DND-41 (cell line): Measurements from ENCODE around the gene IER2.

Source experiments
- ATAC-seq: fragments of 200-7000 bp; cut with Tn5 transposase; 3 replicates; pipeline ENCODE4 v1.9.1; 2021; ENCODE audit warnings: low read depth; ENCODE audit not compliant: insufficient read depth
- DNase-seq: peaks from one replicate; pipeline ENCODE4 v3.0.0-alpha.2; 2020
- H2AFZ ChIP-seq: 2 replicates; pipeline ENCODE4 v1.6.0; 2012; ENCODE audit warnings: low read depth, low read length
- H3K27ac ChIP-seq: 2 replicates; pipeline ENCODE4 v1.5.1; 2012; ENCODE audit warnings: low read length, inconsistent platforms
- H3K27me3 ChIP-seq: fragments of 200-600 bp; sonication (generic); 2 replicates; pipeline ENCODE4 v1.6.0; 2012; ENCODE audit warnings: low read length, mild to moderate bottlenecking, inconsistent platforms; ENCODE audit not compliant: insufficient read depth, poor library complexity
- H3K36me3 ChIP-seq: 2 replicates; pipeline ENCODE4 v1.5.1; 2012; ENCODE audit warnings: low read length, inconsistent platforms; ENCODE audit not compliant: insufficient read depth
- H3K4me1 ChIP-seq: 2 replicates; pipeline ENCODE4 v1.5.1; 2012; ENCODE audit warnings: mild to moderate bottlenecking, low read length; ENCODE audit not compliant: insufficient read depth
- H3K4me2 ChIP-seq: 2 replicates; pipeline ENCODE4 v1.6.0; 2012; ENCODE audit warnings: mild to moderate bottlenecking, moderate library complexity, low read length, inconsistent platforms; ENCODE audit not compliant: insufficient read depth
- H3K4me3 ChIP-seq, 2 experiments: fragments of 200-600 bp in 1 of 2; shearing (Covaris generic) in 1 of 2; 2 replicates each; pipeline ENCODE4 v1.5.1; 2012 to 2016; ENCODE audit warnings: inconsistent platforms in 2 of 2, low read length in 2 of 2, mild to moderate bottlenecking in 2 of 2, low read depth in 1 of 2, moderate library complexity in 1 of 2
- H3K79me2 ChIP-seq: 2 replicates; pipeline ENCODE4 v1.6.0; 2012; ENCODE audit warnings: low read length, inconsistent platforms; ENCODE audit not compliant: insufficient read depth
- H3K9ac ChIP-seq: 2 replicates; pipeline ENCODE4 v1.6.0; 2012; ENCODE audit warnings: low read depth, mild to moderate bottlenecking, inconsistent platforms, low read length, moderate library complexity
- H3K9me3 ChIP-seq: 2 replicates; pipeline ENCODE4 v1.5.1; 2012; ENCODE audit warnings: low read length, moderate library complexity, mild to moderate bottlenecking, inconsistent platforms; ENCODE audit not compliant: insufficient read depth, severe bottlenecking
- H4K20me1 ChIP-seq: 2 replicates; pipeline ENCODE4 v1.6.0; 2012; ENCODE audit warnings: low read length; ENCODE audit not compliant: insufficient read depth
- EZH2 ChIP-seq: IDR thresholded peaks from 3 replicates; pipeline ENCODE4 v1.6.1; 2012; ENCODE audit warnings: borderline replicate concordance, low read depth, mild to moderate bottlenecking, moderate library complexity, low read length, inconsistent platforms; ENCODE audit not compliant: severe bottlenecking
- TF ChIP-seq, protein P1 (sequence below): IDR thresholded peaks from 2 replicates; pipeline ENCODE4 v1.5.1; 2012; ENCODE audit warnings: borderline replicate concordance, low read length, moderate library complexity, mild to moderate bottlenecking; ENCODE audit not compliant: poor library complexity, severe bottlenecking; ENCODE audit errors: extremely low read depth

IER2 gene

GRCh38 chr19:13132471-13133180 is 17.6 kb upstream of the IER2 start:
- H3K36me3 ChIP-seq = peaks cover 62% of the 10 kb centered on the region
- peaks cover 68% of the 10 kb centered on the region for H3K79me2 ChIP-seq
- TF ChIP-seq, protein P1, sequence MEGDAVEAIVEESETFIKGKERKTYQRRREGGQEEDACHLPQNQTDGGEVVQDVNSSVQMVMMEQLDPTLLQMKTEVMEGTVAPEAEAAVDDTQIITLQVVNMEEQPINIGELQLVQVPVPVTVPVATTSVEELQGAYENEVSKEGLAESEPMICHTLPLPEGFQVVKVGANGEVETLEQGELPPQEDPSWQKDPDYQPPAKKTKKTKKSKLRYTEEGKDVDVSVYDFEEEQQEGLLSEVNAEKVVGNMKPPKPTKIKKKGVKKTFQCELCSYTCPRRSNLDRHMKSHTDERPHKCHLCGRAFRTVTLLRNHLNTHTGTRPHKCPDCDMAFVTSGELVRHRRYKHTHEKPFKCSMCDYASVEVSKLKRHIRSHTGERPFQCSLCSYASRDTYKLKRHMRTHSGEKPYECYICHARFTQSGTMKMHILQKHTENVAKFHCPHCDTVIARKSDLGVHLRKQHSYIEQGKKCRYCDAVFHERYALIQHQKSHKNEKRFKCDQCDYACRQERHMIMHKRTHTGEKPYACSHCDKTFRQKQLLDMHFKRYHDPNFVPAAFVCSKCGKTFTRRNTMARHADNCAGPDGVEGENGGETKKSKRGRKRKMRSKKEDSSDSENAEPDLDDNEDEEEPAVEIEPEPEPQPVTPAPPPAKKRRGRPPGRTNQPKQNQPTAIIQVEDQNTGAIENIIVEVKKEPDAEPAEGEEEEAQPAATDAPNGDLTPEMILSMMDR = no peak
- no peak for TF ChIP-seq EZH2
- no peak overlapping the region for H3K27ac ChIP-seq
- H3K4me2 ChIP-seq = no peak overlapping the region
- H3K27me3 ChIP-seq = no peaks in the 10 kb centered on the region
- no peak overlapping the region for H3K4me3 ChIP-seq
- DNase-seq (no peak), ATAC-seq (no peak)
- H4K20me1 ChIP-seq = peaks cover 89% of the 10 kb centered on the region
- H3K9me3 ChIP-seq = no peaks in the 10 kb centered on the region
- H3K4me1 ChIP-seq = no peaks in the 10 kb centered on the region
- no peak overlapping the region for H2AFZ ChIP-seq
- no peak overlapping the region for H3K9ac ChIP-seq

GRCh38 chr19:13133241-13133870 is 16.9 kb upstream of the IER2 start:
- Histone ChIP-seq H3K4me3 (no peak overlapping the region), H3K4me2 (no peak overlapping the region), H4K20me1 (peaks cover 83% of the 10 kb centered on the region), H3K27me3 (no peaks in the 10 kb centered on the region), H3K9me3 (no peaks in the 10 kb centered on the region), H3K4me1 (no peaks in the 10 kb centered on the region), H3K27ac (no peak overlapping the region), H3K9ac (no peak overlapping the region), H2AFZ (no peak overlapping the region), H3K36me3 (peaks cover 69% of the 10 kb centered on the region), H3K79me2 (peaks cover 61% of the 10 kb centered on the region)
- TF ChIP-seq, protein P1 = no peak
- ATAC-seq = no peak
- DNase-seq = no peak

- TF ChIP-seq, protein P1 = no peak
- no peak for TF ChIP-seq EZH2
- Histone ChIP-seq H3K27me3 (no peaks in the 10 kb centered on the region), H3K79me2 (peaks cover 48% of the 10 kb centered on the region), H3K36me3 (peaks cover 72% of the 10 kb centered on the region), H3K4me1 (no peaks in the 10 kb centered on the region), H3K4me3 (no peak overlapping the region), H3K9ac (no peak overlapping the region), H3K4me2 (no peak overlapping the region), H2AFZ (no peak overlapping the region), H3K9me3 (no peaks in the 10 kb centered on the region), H4K20me1 (peaks cover 77% of the 10 kb centered on the region), H3K27ac (no peak overlapping the region)
- no peak for ATAC-seq
- DNase-seq = no peak
These were observed 15.6 kb upstream of the IER2 start for GRCh38 chr19:13134626-13135025.
